HG03521 (cell line): ENCODE data around the gene ETNK1.
"Not testable (repeated sequence)": the region's sequence is repeated elsewhere in the genome, so short reads cannot be mapped to it uniquely, and the experiment has no call there.

Experiments used
- ATAC-seq: cut with Tn5 transposase; IDR thresholded peaks from one replicate; pipeline ENCODE4 v1.9.1; 2021; ENCODE audit warnings: mild to moderate bottlenecking, moderate library complexity; ENCODE audit not compliant: unreplicated experiment

The ETNK1 gene

GRCh38 chr12:22684140-22685118, 59.5 kb downstream of the ETNK1 start:
- ATAC-seq = no peak

- ATAC-seq = no peak
Measured at GRCh38 chr12:22686193-22686592, 61.2 kb downstream of the ETNK1 start.

- peak; percentile 68 for ATAC-seq
Measured at GRCh38 chr12:22687361-22688076, 62.5 kb downstream of the ETNK1 start.

GRCh38 chr12:22689876-22690275, 64.9 kb downstream of the ETNK1 start:
- ATAC-seq = no peak

- no peak for ATAC-seq
Measured at GRCh38 chr12:22691319-22691718, 66.3 kb downstream of the ETNK1 start.

GRCh38 chr12:22692467-22692866, 67.5 kb downstream of the ETNK1 start:
- not testable (repeated sequence) for ATAC-seq

- ATAC-seq = no peak
Measured at GRCh38 chr12:22692964-22693555, 68.1 kb downstream of the ETNK1 start.

- ATAC-seq = no peak
Measured at GRCh38 chr12:22698576-22698975, 73.6 kb downstream of the ETNK1 start.

GRCh38 chr12:22699705-22700104, 74.7 kb downstream of the ETNK1 start:
- not testable (repeated sequence) for ATAC-seq

GRCh38 chr12:22700106-22700505, 75.1 kb downstream of the ETNK1 start:
- no peak for ATAC-seq

GRCh38 chr12:22701216-22701809, 76.3 kb downstream of the ETNK1 start:
- not testable (repeated sequence) for ATAC-seq

GRCh38 chr12:22702690-22703089, 77.7 kb downstream of the ETNK1 start:
- no peak for ATAC-seq

- ATAC-seq = peak; percentile 69
Measured at GRCh38 chr12:22709292-22709691, 84.3 kb downstream of the ETNK1 start.

GRCh38 chr12:22712083-22712482, 87.1 kb downstream of the ETNK1 start:
- no peak for ATAC-seq

GRCh38 chr12:22715254-22715653, 90.3 kb downstream of the ETNK1 start:
- no peak for ATAC-seq

GRCh38 chr12:22719745-22720144, 94.8 kb downstream of the ETNK1 start:
- no peak for ATAC-seq

GRCh38 chr12:22722081-22722480, 97.1 kb downstream of the ETNK1 start:
- no peak for ATAC-seq

GRCh38 chr12:22722779-22723178, 97.8 kb downstream of the ETNK1 start:
- ATAC-seq = no peak

GRCh38 chr12:22728987-22729386, 104.0 kb downstream of the ETNK1 start:
- no peak for ATAC-seq

GRCh38 chr12:22729431-22729956, 104.5 kb downstream of the ETNK1 start:
- ATAC-seq = no peak

GRCh38 chr12:22729957-22730443, 105.0 kb downstream of the ETNK1 start:
- no peak for ATAC-seq
